Subcutaneous adipose tissue (tissue), 4 donors: Measurements from ENCODE around the gene FAM222B. TPM values are rescaled to one million over a fixed set of nuclear protein-coding genes. Genes with fewer than 3 reads are reported as not detected.

Experiments used
- CTCF ChIP-seq: fragments of 450-650 bp; IDR thresholded peaks from one replicate; pipeline ENCODE4 v1.5.1; 2016; ENCODE audit warnings: low read depth, mild to moderate bottlenecking, control low read depth, antibody characterized with exemption, moderate library complexity
- total RNA-seq, 4 donors: library from RNA; depleted of rRNA; stranded (reverse); fragments of >200 nt; gene quantifications; one replicate each; pipeline ENCODE4 v1.1.0, GENCODE V29; 2016

FAM222B gene
- total RNA-seq, 4 donors from 2014 or later: 6.6 to 30.0 (median 12.1) TPM

GRCh38 chr17:28878158-28878910 lies 35.7 kb upstream of the FAM222B start:
- no peak for TF ChIP-seq CTCF

GRCh38 chr17:28875848-28876550 lies 33.4 kb upstream of the FAM222B start:
- TF ChIP-seq CTCF: no peak

- no peak for TF ChIP-seq CTCF
Observed at GRCh38 chr17:28874750-28875149, 32.2 kb upstream of the FAM222B start.

GRCh38 chr17:28873839-28874238 lies 31.2 kb upstream of the FAM222B start:
- TF ChIP-seq CTCF: no peak

- no peak for TF ChIP-seq CTCF
Observed at GRCh38 chr17:28871056-28871579, 28.5 kb upstream of the FAM222B start.

GRCh38 chr17:28867276-28867675 lies 24.7 kb upstream of the FAM222B start:
- TF ChIP-seq CTCF: no peak
